Activated CD4-positive, alpha-beta T cell treated with anti-CD3 and anti-CD28 coated beads, Interleukin-2, amount 50 U/mL, for 4 hours (primary cell): ENCODE results near the gene ATP1A1.

Experiments used
- DNase-seq, 2 experiments: peaks; one replicate each; pipeline ENCODE4 v3.0.0-alpha.2; 2020

Gene ATP1A1

GRCh38 chr1:116446686-116447085, 73.6 kb downstream of the ATP1A1 start:
- DNase-seq = no peak

GRCh38 chr1:116448785-116449385, 75.8 kb downstream of the ATP1A1 start:
- no peak for DNase-seq

- DNase-seq = no peak
Observed at GRCh38 chr1:116449578-116449977, 76.5 kb downstream of the ATP1A1 start.

GRCh38 chr1:116451702-116452101, 78.7 kb downstream of the ATP1A1 start:
- DNase-seq = no peak

GRCh38 chr1:116453481-116453880, 80.4 kb downstream of the ATP1A1 start:
- DNase-seq = no peak

GRCh38 chr1:116453906-116454305, 80.9 kb downstream of the ATP1A1 start:
- DNase-seq = no peak
